NCI-H510A (cell line): ENCODE data around the gene LUZP2.

ENCODE experiments used
- DNase-seq: peaks from one replicate; lab custom pipeline; 2025; lab: John Stamatoyannopoulos, UW

The LUZP2 gene

GRCh38 chr11:24716403-24716802 is 219.6 kb downstream of the LUZP2 start:
- DNase-seq, result no peak

DNA sequence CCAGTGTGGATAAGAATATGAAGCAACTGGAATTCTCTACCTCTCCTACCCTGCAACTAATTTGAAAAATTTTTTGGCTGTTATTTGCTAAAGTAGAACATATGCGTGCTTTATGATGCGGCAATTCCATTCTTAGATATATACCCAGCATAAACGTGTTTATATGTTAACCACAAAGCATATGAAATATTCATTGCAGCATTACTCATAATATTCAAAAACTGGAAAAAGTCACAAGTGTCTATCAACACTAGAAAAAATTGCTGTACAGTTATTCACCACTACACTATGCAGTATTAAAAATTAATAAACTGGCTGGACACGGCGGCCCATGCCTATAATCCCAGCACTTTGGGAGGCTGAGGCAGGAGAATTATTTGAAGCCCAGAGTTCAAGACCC is 226.4 kb downstream of the LUZP2 start:
- no peak for DNase-seq

GRCh38 chr11:24731554-24731953 is 234.7 kb downstream of the LUZP2 start:
- no peak for DNase-seq

GRCh38 chr11:24734742-24735237 is 237.9 kb downstream of the LUZP2 start:
- no peak for DNase-seq

DNA sequence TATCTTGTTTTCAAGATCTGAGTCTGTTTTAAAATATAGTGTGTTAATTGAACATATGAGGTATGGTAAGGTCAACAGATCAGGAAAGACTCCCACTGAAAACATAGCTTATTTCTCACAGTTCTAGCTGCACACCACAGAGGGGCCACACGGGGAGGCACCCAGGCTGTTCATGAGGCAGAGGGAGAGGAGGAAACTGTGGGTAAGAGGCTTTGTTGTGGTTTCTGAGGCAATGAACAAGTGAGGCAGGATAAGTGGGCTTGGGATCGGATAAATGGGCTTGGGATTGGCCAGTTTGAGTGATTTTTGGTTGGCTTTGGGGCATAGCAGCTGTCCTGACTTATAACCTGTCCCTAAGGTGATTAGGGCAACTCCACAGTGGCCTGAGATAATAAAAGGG is 242.1 kb downstream of the LUZP2 start:
- DNase-seq, result no peak

- no peak for DNase-seq
Measured at GRCh38 chr11:24739637-24740036, 242.8 kb downstream of the LUZP2 start.

DNA sequence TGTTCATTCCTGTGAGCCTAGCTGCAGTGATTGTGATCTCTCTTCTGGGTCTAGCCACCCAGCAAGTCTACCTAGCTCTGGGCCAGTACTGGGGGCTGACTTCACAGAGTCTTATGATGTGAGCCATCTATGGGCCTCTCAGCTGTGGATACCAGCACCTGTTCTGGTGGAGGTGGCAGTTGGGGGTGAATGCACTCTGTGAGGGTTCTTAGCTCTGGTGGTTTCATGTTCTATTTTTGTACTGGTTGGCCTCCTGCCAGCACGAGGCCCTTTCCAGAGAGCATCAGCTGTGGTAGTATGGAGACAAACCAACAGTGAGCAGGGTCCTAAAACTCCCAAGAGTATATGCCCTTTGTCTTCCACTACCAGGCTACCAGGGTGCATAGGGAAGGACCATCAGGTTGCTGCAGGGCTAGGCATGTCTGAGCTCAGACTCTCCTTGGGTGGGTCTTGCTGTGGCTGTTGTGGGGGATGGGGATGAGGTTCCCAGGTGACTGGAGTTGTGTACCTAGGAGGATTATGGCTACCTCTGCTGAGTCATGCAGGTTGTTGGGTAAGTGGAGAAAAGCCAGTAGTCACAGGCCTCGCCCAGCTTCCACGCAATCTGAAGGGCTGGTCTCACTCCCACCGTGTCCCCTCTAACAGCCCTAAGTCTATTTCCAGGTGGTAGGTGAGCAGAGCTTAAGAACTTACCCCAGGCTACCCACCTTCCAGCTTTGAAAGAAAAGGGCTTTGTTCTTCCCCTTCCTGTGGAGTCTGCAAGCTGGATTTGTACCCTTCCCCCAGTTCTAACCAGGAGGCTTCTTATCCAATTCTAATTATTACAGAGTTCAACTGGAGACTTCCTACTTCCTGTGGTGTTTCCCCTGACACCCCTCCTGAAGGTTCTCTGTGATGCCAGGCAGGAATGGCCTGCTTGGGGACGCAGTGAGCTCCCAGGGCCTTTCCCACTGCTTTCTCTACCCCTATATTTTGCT is 250.7 kb downstream of the LUZP2 start:
- DNase-seq, result peak; percentile 22

DNA sequence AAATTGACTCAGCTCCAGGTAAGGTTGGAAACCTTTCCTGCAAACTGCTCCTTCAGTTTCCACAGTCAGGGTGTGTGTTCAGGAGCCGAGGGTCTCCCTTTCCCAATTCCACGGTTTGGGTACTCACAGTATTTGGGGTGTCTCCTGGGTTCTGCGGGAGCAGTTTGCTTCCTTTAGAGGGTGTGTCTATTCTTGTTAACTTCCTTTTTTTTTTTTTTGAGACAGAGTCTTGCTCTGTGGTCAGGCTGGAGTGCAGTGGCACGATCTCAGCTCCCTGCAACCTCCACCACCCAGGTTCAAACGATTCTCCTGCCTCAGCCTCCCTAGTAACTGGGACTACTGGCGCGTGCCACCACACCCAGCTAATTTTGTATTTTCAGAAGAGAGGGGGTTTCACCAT is 251.4 kb downstream of the LUZP2 start:
- no peak for DNase-seq

DNA sequence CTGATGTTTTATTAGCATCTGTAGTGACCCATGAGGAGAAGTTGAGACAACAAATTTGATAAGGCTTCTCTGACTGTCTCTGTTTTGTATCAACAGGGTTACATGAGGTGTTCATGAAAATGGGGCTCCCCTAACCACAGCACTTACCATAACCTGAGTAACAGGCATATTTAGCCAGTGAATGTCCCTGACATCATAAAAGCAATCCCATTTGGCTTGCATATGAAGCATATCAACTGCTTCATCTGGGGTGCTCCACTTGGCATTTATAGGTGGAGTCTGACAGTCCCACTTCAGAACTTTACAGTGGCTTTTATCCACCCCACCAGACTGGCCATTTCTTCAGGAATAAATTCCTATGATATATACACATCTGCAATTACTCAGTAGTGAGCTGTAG is 257.6 kb downstream of the LUZP2 start:
- no peak for DNase-seq

DNA sequence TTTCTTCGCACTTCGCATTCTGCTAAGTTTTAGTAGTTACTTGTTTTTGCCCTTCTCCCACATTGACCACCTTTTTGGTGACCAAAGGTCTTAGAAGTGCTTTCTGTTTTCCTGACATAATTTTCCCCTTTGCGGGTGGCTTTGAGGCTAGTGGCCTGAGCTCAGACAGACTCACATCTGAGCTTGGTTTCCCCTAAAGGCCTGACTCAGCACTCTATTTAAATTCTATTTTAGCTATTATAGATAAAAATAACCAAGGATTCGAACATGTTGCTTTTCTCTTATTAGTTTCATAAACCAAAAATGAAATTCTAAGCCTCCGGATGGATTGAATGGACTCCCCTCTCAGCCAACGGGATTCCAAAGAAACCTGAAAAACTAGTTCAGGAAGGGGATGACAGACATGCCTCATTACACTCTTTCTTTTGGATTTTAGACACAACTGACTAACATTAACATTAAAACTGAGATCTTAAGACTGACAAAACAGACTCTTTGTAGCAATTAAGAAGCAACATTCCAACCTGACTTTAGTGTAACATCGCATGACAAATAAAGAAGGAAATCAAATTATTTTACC is 258.5 kb downstream of the LUZP2 start:
- no peak for DNase-seq

GRCh38 chr11:24759742-24760141 is 262.9 kb downstream of the LUZP2 start:
- DNase-seq, result no peak

DNA sequence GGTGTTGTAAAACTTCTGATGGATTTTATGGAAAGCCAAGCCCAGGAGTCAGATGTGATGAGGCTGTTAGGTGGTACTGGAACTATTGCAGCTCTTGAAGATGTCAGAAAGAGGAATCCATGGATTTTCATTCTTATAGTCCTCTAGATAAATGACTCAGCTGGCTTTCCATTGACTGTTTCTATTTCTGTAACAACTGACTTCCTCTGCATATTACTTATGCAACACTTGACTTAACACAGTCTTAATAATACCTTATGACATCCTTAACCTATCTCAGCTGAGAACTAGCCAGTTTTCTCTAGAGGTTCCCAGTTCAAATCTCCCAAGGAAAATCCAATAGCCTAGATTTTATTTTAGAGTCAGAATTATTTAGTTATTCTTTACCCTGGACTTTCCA is 263.8 kb downstream of the LUZP2 start:
- no peak for DNase-seq

DNA sequence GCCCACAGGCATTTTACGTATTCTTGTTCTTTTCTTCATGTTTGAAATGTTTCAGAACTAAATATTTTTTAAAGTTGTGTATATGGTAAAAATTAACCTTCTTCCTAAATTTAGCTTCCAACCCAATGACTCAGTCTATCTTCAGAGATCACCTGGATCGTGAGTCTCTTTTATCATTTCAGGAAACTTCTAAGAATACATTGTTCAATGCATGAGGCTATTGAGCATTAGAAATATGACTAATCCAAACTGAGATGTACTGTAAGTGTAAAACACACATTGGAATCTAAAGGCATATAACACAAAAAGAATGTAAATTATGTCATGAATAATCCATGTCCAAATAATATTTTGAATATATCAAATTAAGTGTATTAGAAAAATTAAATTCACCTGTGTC is 265.2 kb downstream of the LUZP2 start:
- DNase-seq, result no peak

DNA sequence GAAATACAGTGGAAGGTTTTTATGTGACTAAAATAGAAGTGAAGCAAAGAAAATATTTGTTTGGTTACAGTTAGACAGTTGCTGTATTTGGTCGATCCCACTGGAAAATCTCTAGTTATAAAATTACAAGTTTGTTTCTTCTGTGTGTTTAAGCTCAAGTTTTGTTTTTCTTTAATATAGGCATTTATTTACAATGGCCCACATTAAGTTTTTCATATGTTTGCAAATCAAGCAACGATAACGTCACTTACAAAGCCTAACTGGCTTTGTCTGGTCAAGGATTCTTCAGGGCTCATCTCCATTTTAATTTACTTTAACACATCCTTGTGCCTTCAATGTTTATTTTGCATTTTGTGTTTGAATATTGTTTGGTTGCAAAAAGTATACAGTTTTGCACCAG is 270.6 kb downstream of the LUZP2 start:
- DNase-seq, result no peak

GRCh38 chr11:24773322-24773721 is 276.5 kb downstream of the LUZP2 start:
- DNase-seq, result no peak

DNA sequence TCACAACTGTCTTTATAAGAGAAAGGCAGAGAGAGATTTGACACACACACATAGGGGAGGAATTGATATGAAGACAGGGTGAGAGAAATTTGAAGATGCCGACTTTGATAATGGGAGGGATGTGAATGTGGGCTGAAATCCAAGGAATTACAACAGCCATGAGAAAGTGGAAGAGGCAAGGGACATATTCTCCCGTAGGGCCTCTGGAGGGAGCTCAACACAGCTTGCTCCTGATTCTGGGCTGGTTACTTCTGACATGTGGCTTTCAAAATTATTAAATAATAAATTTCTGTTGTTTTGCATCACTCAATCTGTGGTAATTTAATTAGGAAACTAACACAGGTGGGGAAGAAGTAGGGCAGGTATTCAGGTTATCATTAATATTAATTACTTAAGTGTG is 282.9 kb downstream of the LUZP2 start:
- DNase-seq, result no peak

GRCh38 chr11:24781288-24781687 is 284.4 kb downstream of the LUZP2 start:
- DNase-seq, result no peak

- DNase-seq, result no peak
Measured at GRCh38 chr11:24793479-24793878, 296.6 kb downstream of the LUZP2 start.

- no peak for DNase-seq
Measured at GRCh38 chr11:24794064-24794463, 297.2 kb downstream of the LUZP2 start.

GRCh38 chr11:24805671-24806070 is 308.8 kb downstream of the LUZP2 start:
- no peak for DNase-seq

- DNase-seq, result no peak
Measured at GRCh38 chr11:24808173-24808572, 311.3 kb downstream of the LUZP2 start.

- no peak for DNase-seq
Measured at GRCh38 chr11:24819006-24819405, 322.2 kb downstream of the LUZP2 start.

GRCh38 chr11:24819863-24820434 is 323.1 kb downstream of the LUZP2 start:
- no peak for DNase-seq
